Esophagus squamous epithelium (tissue), 5 donors: ENCODE measurements around the gene PCSK1. TPM values are rescaled to one million over a fixed set of nuclear protein-coding genes. Genes with fewer than 3 reads are reported as not detected.

Experiments
- DNase-seq: peaks from one replicate; lab custom pipeline; 2025; lab: John Stamatoyannopoulos, UW
- H3K27ac ChIP-seq, 4 donors: fragments of 200-600 bp; sonication (generic); one replicate each; pipeline ENCODE4 v1.5.1; 2016 to 2019; ENCODE audit warnings: mild to moderate bottlenecking in 1 of 4
- H3K27me3 ChIP-seq, 4 donors: fragments of 200-600 bp; sonication (generic); 1 replicate in 3 of 4; 2 replicates in 1 of 4; pipeline versions ENCODE4 v1.5.1 to v1.6.0; 2017 to 2021; ENCODE audit warnings: antibody characterized with exemption in 1 of 4
- H3K36me3 ChIP-seq, 3 donors: fragments of 200-600 bp; sonication (generic); one replicate each; pipeline ENCODE4 v1.5.1; 2016 to 2019
- H3K4me1 ChIP-seq, 3 donors: fragments of 200-600 bp; sonication (generic); one replicate each; pipeline ENCODE4 v1.5.1; 2017 to 2019
- H3K4me3 ChIP-seq, 4 donors: fragments of 200-600 bp; sonication (generic); 1 replicate in 3 of 4; 2 replicates in 1 of 4; pipeline ENCODE4 v1.5.1; 2016 to 2019; ENCODE audit warnings: mild to moderate bottlenecking in 2 of 4, moderate library complexity in 1 of 4
- H3K9me3 ChIP-seq, 3 donors: fragments of 200-600 bp; sonication (generic); one replicate each; pipeline ENCODE4 v1.5.1; 2016 to 2019
- POLR2A ChIP-seq, 4 donors: fragments of 450-650 bp; IDR thresholded peaks; one replicate each; pipeline ENCODE4 v1.6.1; 2017; ENCODE audit warnings: antibody characterized with exemption in 4 of 4, mild to moderate bottlenecking in 4 of 4, moderate library complexity in 3 of 4
- WGBS, 2 donors: methylation state at CpG; one replicate each; pipeline ENCODE4 v1.1.5; 2018; 5-methylcytosine and 5-hydroxymethylcytosine counted together
- intact Hi-C: fragments of 100-400 bp; cut with DNase I; formaldehyde crosslinking; loops from one replicate; pipeline ENCODE4 v1.15.0; 2022
- total RNA-seq, 4 donors: library from RNA; depleted of rRNA; stranded (reverse); fragments of >200 nt; gene quantifications; one replicate each; pipeline ENCODE4 v1.1.0, GENCODE V29; 2016
- TF ChIP-seq, protein P1 (sequence below), 6 experiments: fragments of 450-650 bp in 4 of 6; fragments of 200-600 bp in 2 of 6; sonication (generic) in 2 of 6; IDR thresholded peaks; one replicate each; pipeline ENCODE4 v1.5.1; 2016 to 2019; ENCODE audit warnings: antibody characterized with exemption in 6 of 6, mild to moderate bottlenecking in 4 of 6, moderate library complexity in 4 of 6
- donor health status: DM: yes; HTN: yes; CAD: no.

Gene PCSK1
- total RNA-seq, 4 donors from 2014 or later, result 0.09 to 1.1 (median 0.19) TPM; not detected in 1

DNA sequence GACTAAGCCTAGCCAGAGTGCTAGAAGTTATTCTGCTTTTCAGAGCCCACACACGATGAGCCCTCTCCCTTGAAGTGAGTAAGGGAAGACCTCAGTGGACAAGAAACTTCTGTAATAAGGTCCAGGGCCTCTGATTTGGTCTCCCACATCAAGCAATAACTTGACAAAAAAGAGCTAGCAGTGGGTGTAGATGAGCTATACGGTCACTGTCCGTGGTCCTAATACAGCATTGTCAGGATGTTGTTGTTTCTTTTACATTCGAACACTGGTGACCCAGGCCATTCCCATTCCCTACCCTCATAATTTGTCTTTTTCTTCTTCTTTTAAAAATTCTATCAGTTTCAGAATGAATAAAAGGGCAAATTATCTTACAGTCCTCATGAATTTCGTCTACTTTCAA, 5.2 kb downstream of the PCSK1 start:
- H3K36me3 ChIP-seq, result no peaks in the 10 kb centered on the region
- peaks cover 0 to 35% (median 10%) of the 10 kb centered on the region in 4 donors for H3K27me3 ChIP-seq
- peaks cover 0 to 18% (median 14%) of the 10 kb centered on the region in 3 donors for H3K4me1 ChIP-seq
- no peaks in the 10 kb centered on the region for H3K9me3 ChIP-seq
- no peak for DNase-seq
- no peak for TF ChIP-seq POLR2A (IDR thresholded peaks at IDR 0.05)
- TF ChIP-seq, protein P1, sequence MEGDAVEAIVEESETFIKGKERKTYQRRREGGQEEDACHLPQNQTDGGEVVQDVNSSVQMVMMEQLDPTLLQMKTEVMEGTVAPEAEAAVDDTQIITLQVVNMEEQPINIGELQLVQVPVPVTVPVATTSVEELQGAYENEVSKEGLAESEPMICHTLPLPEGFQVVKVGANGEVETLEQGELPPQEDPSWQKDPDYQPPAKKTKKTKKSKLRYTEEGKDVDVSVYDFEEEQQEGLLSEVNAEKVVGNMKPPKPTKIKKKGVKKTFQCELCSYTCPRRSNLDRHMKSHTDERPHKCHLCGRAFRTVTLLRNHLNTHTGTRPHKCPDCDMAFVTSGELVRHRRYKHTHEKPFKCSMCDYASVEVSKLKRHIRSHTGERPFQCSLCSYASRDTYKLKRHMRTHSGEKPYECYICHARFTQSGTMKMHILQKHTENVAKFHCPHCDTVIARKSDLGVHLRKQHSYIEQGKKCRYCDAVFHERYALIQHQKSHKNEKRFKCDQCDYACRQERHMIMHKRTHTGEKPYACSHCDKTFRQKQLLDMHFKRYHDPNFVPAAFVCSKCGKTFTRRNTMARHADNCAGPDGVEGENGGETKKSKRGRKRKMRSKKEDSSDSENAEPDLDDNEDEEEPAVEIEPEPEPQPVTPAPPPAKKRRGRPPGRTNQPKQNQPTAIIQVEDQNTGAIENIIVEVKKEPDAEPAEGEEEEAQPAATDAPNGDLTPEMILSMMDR (IDR thresholded peaks at IDR 0.05), result no peak
- H3K4me3 ChIP-seq, result no peak overlapping the region
- 60 to 71% methylated on average over 5 of the region's 5 CpGs for WGBS, 2 donors
- H3K27ac ChIP-seq, result no peak overlapping the region
- intact Hi-C loops, result no loop called here

DNA sequence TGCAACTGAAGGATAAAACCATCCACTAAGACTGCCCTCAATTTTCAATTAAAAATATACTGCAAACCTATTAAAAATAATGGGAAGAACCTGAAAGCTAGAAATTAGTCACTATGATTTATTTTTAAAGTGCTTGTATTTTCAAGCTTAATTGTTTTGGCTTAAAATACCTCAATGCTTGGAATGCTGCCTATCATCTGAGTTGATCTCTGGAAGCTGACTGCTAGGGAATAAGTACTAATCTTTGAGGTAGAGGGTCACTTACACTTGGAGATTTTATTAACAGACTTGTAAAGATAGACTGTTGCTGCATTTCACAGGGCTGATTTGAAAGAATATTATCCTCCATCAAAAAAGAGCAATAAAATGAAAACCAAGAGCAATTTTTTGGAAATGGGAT, 6.2 kb downstream of the PCSK1 start:
- no peak for DNase-seq
- no peak overlapping the region for H3K4me3 ChIP-seq
- no peak overlapping the region for H3K27ac ChIP-seq
- H3K4me1 ChIP-seq, result peaks cover 0 to 8% (median 7%) of the 10 kb centered on the region in 3 donors
- peaks cover 0 to 25% (median 3%) of the 10 kb centered on the region in 4 donors for H3K27me3 ChIP-seq
- TF ChIP-seq, protein P1 (IDR thresholded peaks at IDR 0.05), result no peak
- no peak for TF ChIP-seq POLR2A (IDR thresholded peaks at IDR 0.05)
- H3K36me3 ChIP-seq, result no peaks in the 10 kb centered on the region
- no peaks in the 10 kb centered on the region for H3K9me3 ChIP-seq
- intact Hi-C loops, result no loop called here

DNA sequence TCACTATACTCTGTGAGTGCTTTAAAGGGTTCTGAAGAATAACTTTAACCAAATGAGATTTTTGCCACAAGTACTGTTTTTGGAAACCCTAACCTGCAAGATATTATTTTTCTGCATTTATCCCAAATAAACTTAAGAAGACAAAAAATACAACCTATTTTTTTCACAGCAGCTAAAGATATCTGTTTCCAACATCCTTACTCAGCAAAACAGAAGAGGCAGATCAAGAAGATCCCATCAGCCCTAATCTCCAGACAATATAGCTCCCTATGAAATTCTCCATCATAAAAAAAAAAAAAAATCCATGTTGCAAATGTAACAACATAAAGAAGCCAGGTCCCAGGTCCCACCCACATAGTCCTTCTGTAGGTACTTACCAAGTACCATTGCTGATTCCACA, 7.6 kb downstream of the PCSK1 start:
- no peaks in the 10 kb centered on the region for H3K4me1 ChIP-seq
- intact Hi-C loops, result no loop called here
- TF ChIP-seq, protein P1 (IDR thresholded peaks at IDR 0.05), result no peak
- TF ChIP-seq POLR2A (IDR thresholded peaks at IDR 0.05), result no peak

DNA sequence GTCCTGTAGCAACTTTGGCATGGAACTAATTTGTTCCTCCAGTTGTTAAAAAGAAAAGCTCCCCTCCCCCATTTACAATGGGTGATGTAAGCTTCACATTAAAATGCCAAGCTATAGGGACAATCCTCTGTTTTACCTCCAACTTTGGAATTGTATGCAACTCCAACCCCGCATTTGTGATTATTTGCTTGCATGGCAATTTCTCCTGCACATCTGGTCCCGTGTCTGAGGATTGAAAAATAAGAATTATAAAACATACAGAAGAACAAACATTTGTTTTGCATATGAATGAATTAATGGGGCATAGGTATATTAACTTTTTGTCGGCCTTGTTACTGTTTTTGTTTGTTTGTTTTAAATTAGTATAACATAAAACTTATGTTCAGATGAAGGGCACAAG, 17.2 kb downstream of the PCSK1 start:
- no peak for TF ChIP-seq POLR2A (IDR thresholded peaks at IDR 0.05)
- TF ChIP-seq, protein P1 (IDR thresholded peaks at IDR 0.05), result no peak
- Histone ChIP-seq H3K27ac (no peak overlapping the region), H3K9me3 (no peaks in the 10 kb centered on the region), H3K36me3 (no peaks in the 10 kb centered on the region), H3K4me1 (no peaks in the 10 kb centered on the region), H3K4me3 (no peak overlapping the region), H3K27me3 (peaks cover 0 to 21% (median 0%) of the 10 kb centered on the region in 4 donors)
- WGBS, 2 donors, result 77 to 87% methylated on average over 3 of the region's 3 CpGs
- no peak for DNase-seq
- intact Hi-C loops, result no loop called here

More for the DNA sequence above, 7.6 kb downstream of the PCSK1 start:
- no peak overlapping the region for H3K27ac ChIP-seq
- peaks cover 0 to 11% (median 0%) of the 10 kb centered on the region in 4 donors for H3K27me3 ChIP-seq
- H3K9me3 ChIP-seq, result no peaks in the 10 kb centered on the region
- H3K36me3 ChIP-seq, result no peaks in the 10 kb centered on the region
- H3K4me3 ChIP-seq, result no peak overlapping the region
- no peak for DNase-seq

DNA sequence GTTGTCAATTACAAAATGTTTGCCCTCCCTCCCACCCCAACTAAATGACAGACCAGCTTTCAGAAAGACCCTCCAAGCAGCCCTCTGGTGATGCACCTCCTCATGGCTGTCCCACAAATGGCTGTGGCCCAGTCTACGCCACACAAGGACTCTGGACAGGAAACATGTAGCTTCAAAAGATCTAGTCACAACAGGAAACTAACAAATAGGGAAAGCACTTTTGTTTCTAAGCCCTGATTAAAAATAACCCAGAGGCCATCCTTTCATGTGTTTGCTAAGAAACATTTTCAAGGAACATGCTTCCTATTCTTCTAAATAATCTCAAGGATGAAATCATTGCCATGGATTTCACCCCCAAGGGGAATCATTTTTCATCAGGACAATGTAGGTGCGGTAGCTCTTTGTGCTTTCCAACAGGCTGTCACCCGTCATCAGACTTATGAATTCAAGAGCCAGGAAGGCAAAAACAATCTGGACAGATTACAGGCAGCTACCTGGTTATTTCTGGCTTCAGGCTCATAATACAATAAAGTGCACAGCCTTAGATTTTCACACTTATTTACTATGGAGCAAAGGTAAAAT, 20.1 kb downstream of the PCSK1 start:
- 41 to 46% methylated on average over 2 to 3 of the region's 3 CpGs for WGBS, 2 donors
- Histone ChIP-seq H3K9me3 (no peaks in the 10 kb centered on the region), H3K36me3 (no peaks in the 10 kb centered on the region), H3K27ac (peak overlapping the region in 1 of 4 donors; percentile 25), H3K4me3 (no peak overlapping the region), H3K4me1 (peaks cover 0 to 17% (median 0%) of the 10 kb centered on the region in 3 donors), H3K27me3 (peaks cover 0 to 32% (median 0%) of the 10 kb centered on the region in 4 donors)
- intact Hi-C loops, result no loop called here
- TF ChIP-seq, protein P1 (IDR thresholded peaks at IDR 0.05), result no peak
- TF ChIP-seq POLR2A (IDR thresholded peaks at IDR 0.05), result no peak
- DNase-seq, result no peak
